Measurements from ENCODE around the gene CEP131. TPM values are rescaled to one million over a fixed set of nuclear protein-coding genes. Genes with fewer than 3 reads are reported as not detected.
A peak's percentile ranks its signal among the peaks of the same experiment; 100 is the strongest.

CEP131 gene
- total RNA-seq, 1 donor from 2014 or later = 33.2 TPM

GRCh38 chr17:81190591-81190990 is 32.2 kb downstream of the CEP131 start:
- H3K4me1 Mint-ChIP-seq (ENCODE audit: low read depth) = no peaks in the 10 kb centered on the region
- H3K27me3 Mint-ChIP-seq = no peaks in the 10 kb centered on the region
- no peak for DNase-seq (ENCODE audit: low spot score, unreplicated experiment)
- no peaks in the 10 kb centered on the region for H3K36me3 Mint-ChIP-seq (ENCODE audit: insufficient read depth)
- TF ChIP-seq CTCF (IDR thresholded peaks at IDR 0.05; ENCODE audit: unreplicated experiment) = no peak
- no peaks in the 10 kb centered on the region for H3K9me3 Mint-ChIP-seq (ENCODE audit: low read depth)
- H3K27ac Mint-ChIP-seq = no peak overlapping the region
- H3K4me3 Mint-ChIP-seq (ENCODE audit: low read depth) = no peak overlapping the region

GRCh38 chr17:81189670-81190530 is 32.9 kb downstream of the CEP131 start:
- DNase-seq (ENCODE audit: low spot score, unreplicated experiment) = no peak
- Mint-ChIP-seq H3K36me3 (ENCODE audit: insufficient read depth) (no peaks in the 10 kb centered on the region), H3K9me3 (ENCODE audit: low read depth) (no peaks in the 10 kb centered on the region), H3K27ac (no peak overlapping the region), H3K4me3 (ENCODE audit: low read depth) (no peak overlapping the region), H3K4me1 (ENCODE audit: low read depth) (no peaks in the 10 kb centered on the region), H3K27me3 (no peaks in the 10 kb centered on the region)
- TF ChIP-seq CTCF (IDR thresholded peaks at IDR 0.05; ENCODE audit: unreplicated experiment) = peak; percentile 49

GRCh38 chr17:81189016-81189415 is 33.7 kb downstream of the CEP131 start:
- DNase-seq (ENCODE audit: low spot score, unreplicated experiment) = no peak
- H3K36me3 Mint-ChIP-seq (ENCODE audit: insufficient read depth) = no peaks in the 10 kb centered on the region
- no peak overlapping the region for H3K4me3 Mint-ChIP-seq (ENCODE audit: low read depth)
- no peaks in the 10 kb centered on the region for H3K4me1 Mint-ChIP-seq (ENCODE audit: low read depth)
- H3K27me3 Mint-ChIP-seq = no peaks in the 10 kb centered on the region
- H3K27ac Mint-ChIP-seq = no peak overlapping the region
- TF ChIP-seq CTCF (IDR thresholded peaks at IDR 0.05; ENCODE audit: unreplicated experiment) = no peak
- H3K9me3 Mint-ChIP-seq (ENCODE audit: low read depth) = no peaks in the 10 kb centered on the region

- Mint-ChIP-seq H3K36me3 (ENCODE audit: insufficient read depth) (no peaks in the 10 kb centered on the region), H3K27ac (no peak overlapping the region), H3K4me3 (ENCODE audit: low read depth) (no peak overlapping the region), H3K27me3 (no peaks in the 10 kb centered on the region), H3K4me1 (ENCODE audit: low read depth) (no peaks in the 10 kb centered on the region), H3K9me3 (ENCODE audit: low read depth) (no peaks in the 10 kb centered on the region)
- TF ChIP-seq CTCF (IDR thresholded peaks at IDR 0.05; ENCODE audit: unreplicated experiment) = no peak
- DNase-seq (ENCODE audit: low spot score, unreplicated experiment) = no peak
These were observed 34.3 kb downstream of the CEP131 start for GRCh38 chr17:81188491-81188840.

- no peak overlapping the region for H3K27ac Mint-ChIP-seq
- H3K4me1 Mint-ChIP-seq (ENCODE audit: low read depth) = no peaks in the 10 kb centered on the region
- no peak overlapping the region for H3K4me3 Mint-ChIP-seq (ENCODE audit: low read depth)
- DNase-seq (ENCODE audit: low spot score, unreplicated experiment) = no peak
- no peak for TF ChIP-seq CTCF (IDR thresholded peaks at IDR 0.05; ENCODE audit: unreplicated experiment)
- no peaks in the 10 kb centered on the region for H3K27me3 Mint-ChIP-seq
- H3K36me3 Mint-ChIP-seq (ENCODE audit: insufficient read depth) = no peaks in the 10 kb centered on the region
- H3K9me3 Mint-ChIP-seq (ENCODE audit: low read depth) = no peaks in the 10 kb centered on the region
These were observed 34.9 kb downstream of the CEP131 start for GRCh38 chr17:81187586-81188490.
